H54 (cell line): ENCODE results near the gene WDR64.

Experiments used
- DNase-seq: peaks from one replicate; pipeline ENCODE4 v3.0.0; 2011; ENCODE audit warnings: low spot score, mixed read lengths; ENCODE audit not compliant: insufficient read length
- FAIRE-seq: peaks from 3 replicates; lab custom pipeline; 2011; peaks lifted over from hg19 to GRCh38; lab: Jason Lieb, UNC
- POLR2A ChIP-seq: IDR thresholded peaks from 2 replicates; pipeline ENCODE4 v1.6.1; 2011; ENCODE audit warnings: low read depth, mild to moderate bottlenecking, low read length

WDR64 gene

GRCh38 chr1:241736387-241736786, 84.3 kb downstream of the WDR64 start:
- no peak for TF ChIP-seq POLR2A
- FAIRE-seq (no peak), DNase-seq (no peak)

- no peak for FAIRE-seq
- DNase-seq, result no peak
- TF ChIP-seq POLR2A, result no peak
Measured at GRCh38 chr1:241738284-241739078, 86.4 kb downstream of the WDR64 start.

GRCh38 chr1:241742084-241742483, 90.0 kb downstream of the WDR64 start:
- no peak for TF ChIP-seq POLR2A
- no peak for FAIRE-seq
- no peak for DNase-seq

- FAIRE-seq (no peak), DNase-seq (no peak)
- no peak for TF ChIP-seq POLR2A
Measured at GRCh38 chr1:241744591-241744990, 92.5 kb downstream of the WDR64 start.

- no peak for TF ChIP-seq POLR2A
- FAIRE-seq (no peak), DNase-seq (no peak)
Measured at GRCh38 chr1:241747992-241748391, 95.9 kb downstream of the WDR64 start.

GRCh38 chr1:241749041-241749944, 97.2 kb downstream of the WDR64 start:
- no peak for TF ChIP-seq POLR2A
- FAIRE-seq (no peak), DNase-seq (no peak)

GRCh38 chr1:241749945-241750695, 98.0 kb downstream of the WDR64 start:
- TF ChIP-seq POLR2A, result no peak
- DNase-seq (no peak), FAIRE-seq (no peak)

GRCh38 chr1:241751524-241751923, 99.4 kb downstream of the WDR64 start:
- DNase-seq (no peak), FAIRE-seq (no peak)
- TF ChIP-seq POLR2A, result no peak

GRCh38 chr1:241762713-241763339, 110.7 kb downstream of the WDR64 start:
- no peak for TF ChIP-seq POLR2A
- no peak for DNase-seq
- no peak for FAIRE-seq

- FAIRE-seq (no peak), DNase-seq (no peak)
- no peak for TF ChIP-seq POLR2A
Measured at GRCh38 chr1:241765390-241765789, 113.3 kb downstream of the WDR64 start.

- TF ChIP-seq POLR2A, result no peak
- no peak for FAIRE-seq
- no peak for DNase-seq
Measured at GRCh38 chr1:241767737-241768136, 115.7 kb downstream of the WDR64 start.

- no peak for FAIRE-seq
- no peak for TF ChIP-seq POLR2A
Measured at GRCh38 chr1:241770115-241770514, 118.0 kb downstream of the WDR64 start.

GRCh38 chr1:241771117-241771516, 119.0 kb downstream of the WDR64 start:
- DNase-seq (no peak), FAIRE-seq (no peak)
- no peak for TF ChIP-seq POLR2A

More at GRCh38 chr1:241770115-241770514, 118.0 kb downstream of the WDR64 start:
- DNase-seq, result no peak

GRCh38 chr1:241772932-241773500, 120.9 kb downstream of the WDR64 start:
- TF ChIP-seq POLR2A, result no peak
- no peak for FAIRE-seq

More at GRCh38 chr1:241772932-241773500, 120.9 kb downstream of the WDR64 start:
- no peak for DNase-seq
